Measurements from ENCODE around the gene ING3. TPM values are rescaled to one million over a fixed set of nuclear protein-coding genes. Genes with fewer than 3 reads are reported as not detected.

ING3 gene
- total and polyA plus RNA-seq, 2 of the 13 experiments (the other 11 are each of a cell fraction or from before 2014, with no cell fraction given), result 6.9 to 12.8 TPM

DNA sequence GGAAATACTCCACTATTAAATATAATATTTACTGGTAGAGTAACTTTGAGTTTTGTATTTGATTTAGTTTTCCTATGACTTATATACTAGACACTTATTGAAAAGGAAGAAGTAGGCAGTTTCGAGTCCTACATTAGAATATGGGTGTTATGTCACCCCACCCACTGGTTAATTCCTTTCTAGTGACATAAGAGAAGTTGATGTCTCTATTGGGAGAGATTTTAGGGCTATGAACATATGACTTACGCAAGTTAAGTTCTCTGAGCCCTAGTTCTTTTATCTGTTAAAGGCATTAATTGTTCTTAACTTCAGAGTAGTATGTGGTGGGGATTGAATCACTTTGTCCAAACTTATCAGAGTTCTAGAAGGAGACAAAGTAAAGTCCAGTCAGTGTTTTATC, 68.4 kb downstream of the ING3 start:
- FAIRE-seq, result no peak
- CTCF ChIA-PET (ENCODE audit: low intra/inter-chr PET ratio, low total read pairs), result no interaction called here
- Histone ChIP-seq H4K20me1 (ENCODE audit: insufficient read depth, low read length) (no peaks in the 10 kb centered on the region), H3K9ac (ENCODE audit: insufficient read depth, low read depth, low read length) (no peak overlapping the region), H2AFZ (ENCODE audit: low read length) (no peak overlapping the region), H3K27me3 (ENCODE audit: control insufficient read depth in 1 of 2, insufficient read depth in 2 of 2, low read length in 2 of 2) (no peaks in the 10 kb centered on the region), H3K4me1 (ENCODE audit: insufficient read depth, low read length) (peaks cover 10% of the 10 kb centered on the region), H3K27ac (ENCODE audit: extremely low read length, insufficient read depth, low read length) (no peak overlapping the region), H3K4me2 (ENCODE audit: low read depth, low read length) (no peak overlapping the region), H3K9me3 (ENCODE audit: low read length) (no peaks in the 10 kb centered on the region), H3K4me3 (replicated peaks in 1 of 3; ENCODE audit: insufficient read depth in 1 of 3, low read depth in 2 of 3, low read length in 3 of 3) (no peak overlapping the region), H3K79me2 (ENCODE audit: insufficient read depth, low read length) (no peaks in the 10 kb centered on the region), H3K36me3 (replicated peaks in 1 of 2; ENCODE audit: control insufficient read depth in 1 of 2, insufficient read depth in 2 of 2, low read length in 2 of 2) (no peaks in the 10 kb centered on the region)
- no TSS peak for BruUV-seq (replicated peaks)
- in situ Hi-C loops (cut with HindIII; ENCODE audit: extremely low pct_ligation_motif_present, low pct_unique_long_range_greater_than_20kb), result no loop called here
- 21% methylated on average over 2 of the region's 2 CpGs for WGBS (ENCODE audit: low lambda C conversion rate)
- no peak for ATAC-seq
- intact Hi-C loops (cut with micrococcal nuclease; ENCODE audit: unreplicated experiment), result no loop called here
- no peak for DNase-seq (ENCODE audit: low spot score)
- POLR2A ChIA-PET, result no interaction called here
- no peak for TF ChIP-seq HOXA7 (CRISPR knock-in tag; IDR thresholded peaks at IDR 0.05)
- no peak for TF ChIP-seq ZNF616 (CRISPR knock-in tag; IDR thresholded peaks at IDR 0.05; ENCODE audit: low read depth)
- TF ChIP-seq SIX1 (CRISPR knock-in tag; IDR thresholded peaks at IDR 0.05; ENCODE audit: borderline replicate concordance), result no peak
- TF ChIP-seq ISL2 (CRISPR knock-in tag; IDR thresholded peaks at IDR 0.05), result no peak
- no peak for TF ChIP-seq ZNF224 (CRISPR knock-in tag; IDR thresholded peaks at IDR 0.05)
- no peak for TF ChIP-seq MLLT10 (CRISPR knock-in tag; IDR thresholded peaks at IDR 0.05)
- no peak for TF ChIP-seq DMAP1 (CRISPR knock-in tag; IDR thresholded peaks at IDR 0.05)
- no peak for TF ChIP-seq RAD21 (CRISPR knock-in tag; IDR thresholded peaks at IDR 0.05)
- TF ChIP-seq IKZF5 (CRISPR knock-in tag; IDR thresholded peaks at IDR 0.05), result no peak
- TF ChIP-seq ZEB1 (IDR thresholded peaks at IDR 0.05; ENCODE audit: insufficient replicate concordance, low read depth), result no peak
- no peak for TF ChIP-seq NFE2 (CRISPR knock-in tag; IDR thresholded peaks at IDR 0.05)
- TF ChIP-seq SNAPC5 (CRISPR knock-in tag; IDR thresholded peaks at IDR 0.05; ENCODE audit: borderline replicate concordance), result no peak
- no peak for TF ChIP-seq JARID2 (CRISPR knock-in tag; IDR thresholded peaks at IDR 0.05; ENCODE audit: insufficient replicate concordance)
- TF ChIP-seq, protein P1, sequence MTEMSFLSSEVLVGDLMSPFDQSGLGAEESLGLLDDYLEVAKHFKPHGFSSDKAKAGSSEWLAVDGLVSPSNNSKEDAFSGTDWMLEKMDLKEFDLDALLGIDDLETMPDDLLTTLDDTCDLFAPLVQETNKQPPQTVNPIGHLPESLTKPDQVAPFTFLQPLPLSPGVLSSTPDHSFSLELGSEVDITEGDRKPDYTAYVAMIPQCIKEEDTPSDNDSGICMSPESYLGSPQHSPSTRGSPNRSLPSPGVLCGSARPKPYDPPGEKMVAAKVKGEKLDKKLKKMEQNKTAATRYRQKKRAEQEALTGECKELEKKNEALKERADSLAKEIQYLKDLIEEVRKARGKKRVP (CRISPR knock-in tag; IDR thresholded peaks at IDR 0.05), result no peak
- TF ChIP-seq ZNF362 (CRISPR knock-in tag; IDR thresholded peaks at IDR 0.05; ENCODE audit: borderline replicate concordance), result no peak
- TF ChIP-seq KDM4B (CRISPR knock-in tag; IDR thresholded peaks at IDR 0.05), result no peak
- no peak for TF ChIP-seq BRD4 (CRISPR knock-in tag; IDR thresholded peaks at IDR 0.05)
- TF ChIP-seq MXI1 (IDR thresholded peaks at IDR 0.05; ENCODE audit: borderline replicate concordance, low read depth, low read length), result no peak
